ENCODE results near the gene CEP20. TPM values are rescaled to one million over a fixed set of nuclear protein-coding genes. Genes with fewer than 3 reads are reported as not detected.
"Not testable (repeated sequence)": the region's sequence is repeated elsewhere in the genome, so short reads cannot be mapped to it uniquely, and the experiment has no call there.

The CEP20 gene
- total RNA-seq, result 10 to 100 TPM; 49.0 to 57.0 TPM

DNA sequence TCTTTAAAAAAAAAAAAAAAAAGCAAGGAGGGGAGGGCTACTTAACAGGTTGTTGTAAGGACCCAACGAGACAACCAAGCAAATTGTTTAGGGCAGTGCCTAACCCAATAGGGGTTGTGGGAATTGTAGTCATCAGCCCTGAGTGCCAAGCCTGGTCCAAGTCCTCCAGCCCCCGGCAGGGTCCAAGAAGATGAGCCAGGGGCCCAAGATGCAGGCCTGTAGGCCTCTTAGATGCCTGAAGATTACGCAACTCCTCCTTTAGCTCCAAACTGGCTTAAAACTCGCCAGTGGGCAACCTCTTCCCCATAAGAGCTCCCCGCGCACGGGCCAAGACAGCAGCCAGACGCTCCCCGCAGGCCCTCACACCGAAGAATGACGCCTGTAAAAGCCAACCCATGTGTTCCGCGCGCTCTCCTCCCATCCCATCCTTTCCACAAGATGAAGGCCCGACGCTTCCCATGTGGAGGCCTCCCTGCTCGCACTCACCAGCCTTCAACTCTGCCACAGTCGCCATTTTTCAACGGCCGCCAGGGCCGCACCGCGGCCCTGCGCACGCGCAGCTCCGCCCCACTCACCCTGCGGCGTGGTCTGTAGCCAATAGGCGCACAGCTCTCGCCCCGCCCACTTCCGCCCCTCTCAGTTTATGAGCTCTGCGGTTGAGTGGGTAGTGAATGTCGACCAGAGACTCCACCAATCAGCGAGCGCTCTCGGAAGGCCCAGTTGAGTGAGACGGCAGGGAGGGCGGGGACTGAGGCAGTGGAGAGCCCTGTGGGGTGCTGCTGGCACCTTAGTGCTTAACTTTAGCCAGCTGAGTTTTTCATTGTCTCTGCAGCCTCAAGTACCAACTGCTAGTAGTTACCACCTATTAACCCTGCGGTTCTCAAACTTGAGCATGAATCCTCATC, at the start of gene CEP20:
Gene CEP20, minus strand, starts transcription at position 532 of the 905 bp plus-strand sequence. Its CDS starts 18 bp downstream, at position 514.
- Mint-ChIP-seq H3K27ac (peak within 1 kb of the TSS; percentile 94), H3K4me1 (ENCODE audit: low read depth) (peaks cover 31% of the 10 kb centered on the region), H3K4me3 (peak within 1 kb of the TSS; percentile 100), H3K27me3 (ENCODE audit: low read depth) (no peaks in the 10 kb centered on the region), H3K36me3 (ENCODE audit: low read depth) (peaks cover 3% of the 10 kb centered on the region), H3K9me3 (no peaks in the 10 kb centered on the region)
- intact Hi-C loops (cut with micrococcal nuclease), result loop anchor here (1.0 to 5.0 kb wide), 4 partner anchors 62 to 246 kb away; partner anchors contain the start of gene MARF1
- DNase-seq, result peak; percentile 100
- CTCF ChIA-PET, result interaction anchor here (0.6 to 1.4 kb wide), 6 partner anchors 13 to 143 kb away, joined by 3 to 6 read pairs (median 3); no protein-coding TSS in a partner anchor

DNA sequence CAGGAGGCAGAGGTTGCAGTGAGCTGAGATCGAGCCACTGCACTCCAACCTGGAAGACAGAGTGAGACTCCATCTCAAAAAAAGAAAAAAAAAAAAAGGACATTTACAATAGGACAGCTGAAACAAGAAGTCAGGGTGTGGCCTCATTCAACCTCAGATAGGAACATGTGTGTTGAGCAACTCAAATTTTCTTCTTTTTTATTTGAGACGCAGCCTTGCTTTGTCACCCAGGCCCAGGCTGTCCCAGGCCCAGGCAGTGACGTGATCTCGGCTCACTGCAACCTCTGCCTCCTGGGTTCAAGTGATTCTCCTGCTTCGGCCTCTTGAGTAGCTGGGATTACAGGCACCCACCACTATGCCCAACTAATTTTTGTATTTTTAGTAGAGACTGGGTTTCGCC, 48.4 kb upstream of the CEP20 start:
- H3K4me1 Mint-ChIP-seq (ENCODE audit: low read depth); H3K4me3 Mint-ChIP-seq; H3K27me3 Mint-ChIP-seq (ENCODE audit: low read depth); H3K36me3 Mint-ChIP-seq (ENCODE audit: low read depth); H3K9me3 Mint-ChIP-seq; DNase-seq; H3K27ac Mint-ChIP-seq; CTCF ChIA-PET; intact Hi-C loops (cut with micrococcal nuclease): not testable (repeated sequence)

DNA sequence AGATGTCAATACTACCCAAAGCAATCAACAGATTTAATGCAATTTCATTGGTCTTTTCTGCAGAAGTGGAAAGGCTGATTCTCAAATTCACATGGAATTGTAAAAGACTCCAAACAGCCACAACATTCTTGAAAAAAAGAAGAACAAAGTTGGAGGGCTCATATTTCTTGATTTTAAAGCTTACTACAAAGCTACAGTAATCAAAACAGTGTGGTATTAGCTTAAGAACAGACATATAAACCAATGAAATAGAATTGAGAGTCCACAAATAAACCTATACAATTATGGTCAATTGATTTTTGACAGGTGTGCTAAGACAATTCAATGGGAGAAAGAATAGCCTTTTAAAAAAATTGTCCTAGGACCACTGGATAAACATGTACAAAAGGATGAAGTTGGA, 46.6 kb upstream of the CEP20 start:
- no peaks in the 10 kb centered on the region for H3K27me3 Mint-ChIP-seq (ENCODE audit: low read depth)
- CTCF ChIA-PET, result no interaction called here
- H3K9me3 Mint-ChIP-seq, result no peaks in the 10 kb centered on the region
- no peak overlapping the region for H3K4me3 Mint-ChIP-seq
- no peak for DNase-seq
- no peaks in the 10 kb centered on the region for H3K36me3 Mint-ChIP-seq (ENCODE audit: low read depth)
- no peak overlapping the region for H3K27ac Mint-ChIP-seq
- intact Hi-C loops (cut with micrococcal nuclease), result no loop called here
- peaks cover 1% of the 10 kb centered on the region for H3K4me1 Mint-ChIP-seq (ENCODE audit: low read depth)

GRCh38 chr16:15933781-15934180, 45.4 kb upstream of the CEP20 start:
- CTCF ChIA-PET, result interaction anchor here (0.7 kb wide), 1 partner anchor 101 kb away, joined by 6 read pairs; no protein-coding TSS in a partner anchor
- Mint-ChIP-seq H3K36me3 (ENCODE audit: low read depth) (no peaks in the 10 kb centered on the region), H3K27ac (no peak overlapping the region), H3K4me1 (ENCODE audit: low read depth) (no peaks in the 10 kb centered on the region), H3K9me3 (no peaks in the 10 kb centered on the region), H3K27me3 (ENCODE audit: low read depth) (no peaks in the 10 kb centered on the region), H3K4me3 (no peak overlapping the region)
- intact Hi-C loops (cut with micrococcal nuclease), result no loop called here
- no peak for DNase-seq

- Mint-ChIP-seq H3K4me1 (ENCODE audit: low read depth) (no peaks in the 10 kb centered on the region), H3K36me3 (ENCODE audit: low read depth) (no peaks in the 10 kb centered on the region), H3K4me3 (no peak overlapping the region), H3K9me3 (no peaks in the 10 kb centered on the region), H3K27me3 (ENCODE audit: low read depth) (no peaks in the 10 kb centered on the region), H3K27ac (no peak overlapping the region)
- CTCF ChIA-PET, result no interaction called here
- no peak for DNase-seq
- intact Hi-C loops (cut with micrococcal nuclease), result no loop called here
These were observed 44.5 kb upstream of the CEP20 start for GRCh38 chr16:15932939-15933338.

- Mint-ChIP-seq H3K4me3 (no peak overlapping the region), H3K4me1 (ENCODE audit: low read depth) (no peaks in the 10 kb centered on the region), H3K36me3 (ENCODE audit: low read depth) (no peaks in the 10 kb centered on the region), H3K27me3 (ENCODE audit: low read depth) (no peaks in the 10 kb centered on the region), H3K27ac (no peak overlapping the region), H3K9me3 (no peaks in the 10 kb centered on the region)
- CTCF ChIA-PET, result interaction anchor here (1.1 kb wide), 1 partner anchor 259 kb away, joined by 3 read pairs; no protein-coding TSS in a partner anchor
- intact Hi-C loops (cut with micrococcal nuclease), result no loop called here
- DNase-seq, result no peak
These were observed 40.1 kb upstream of the CEP20 start for GRCh38 chr16:15928261-15929104.

- Mint-ChIP-seq H3K9me3 (no peaks in the 10 kb centered on the region), H3K27me3 (ENCODE audit: low read depth) (no peaks in the 10 kb centered on the region), H3K36me3 (ENCODE audit: low read depth) (no peaks in the 10 kb centered on the region), H3K27ac (no peak overlapping the region), H3K4me3 (no peak overlapping the region), H3K4me1 (ENCODE audit: low read depth) (no peaks in the 10 kb centered on the region)
- CTCF ChIA-PET, result interaction anchor here (0.6 kb wide), 1 partner anchor 16 kb away, joined by 3 read pairs; no protein-coding TSS in a partner anchor
- intact Hi-C loops (cut with micrococcal nuclease), result no loop called here
- no peak for DNase-seq
These were observed 37.2 kb upstream of the CEP20 start for GRCh38 chr16:15925631-15926030.

- Mint-ChIP-seq H3K9me3 (no peaks in the 10 kb centered on the region), H3K27me3 (ENCODE audit: low read depth) (no peaks in the 10 kb centered on the region), H3K36me3 (ENCODE audit: low read depth) (no peaks in the 10 kb centered on the region), H3K4me3 (no peak overlapping the region), H3K27ac (no peak overlapping the region), H3K4me1 (ENCODE audit: low read depth) (no peaks in the 10 kb centered on the region)
- intact Hi-C loops (cut with micrococcal nuclease), result no loop called here
- no peak for DNase-seq
- CTCF ChIA-PET, result interaction anchor here (0.6 kb wide), 1 partner anchor 16 kb away, joined by 3 read pairs; no protein-coding TSS in a partner anchor
These were observed 36.6 kb upstream of the CEP20 start for GRCh38 chr16:15924996-15925395.

- Mint-ChIP-seq H3K9me3 (no peaks in the 10 kb centered on the region), H3K36me3 (ENCODE audit: low read depth) (no peaks in the 10 kb centered on the region), H3K27me3 (ENCODE audit: low read depth) (no peaks in the 10 kb centered on the region), H3K27ac (no peak overlapping the region), H3K4me1 (ENCODE audit: low read depth) (no peaks in the 10 kb centered on the region), H3K4me3 (no peak overlapping the region)
- CTCF ChIA-PET, result no interaction called here
- no peak for DNase-seq
- intact Hi-C loops (cut with micrococcal nuclease), result loop anchor here (5.0 kb wide), 1 partner anchor 48 kb away; no protein-coding TSS in a partner anchor
These were observed 30.9 kb upstream of the CEP20 start for GRCh38 chr16:15919331-15919730.

DNA sequence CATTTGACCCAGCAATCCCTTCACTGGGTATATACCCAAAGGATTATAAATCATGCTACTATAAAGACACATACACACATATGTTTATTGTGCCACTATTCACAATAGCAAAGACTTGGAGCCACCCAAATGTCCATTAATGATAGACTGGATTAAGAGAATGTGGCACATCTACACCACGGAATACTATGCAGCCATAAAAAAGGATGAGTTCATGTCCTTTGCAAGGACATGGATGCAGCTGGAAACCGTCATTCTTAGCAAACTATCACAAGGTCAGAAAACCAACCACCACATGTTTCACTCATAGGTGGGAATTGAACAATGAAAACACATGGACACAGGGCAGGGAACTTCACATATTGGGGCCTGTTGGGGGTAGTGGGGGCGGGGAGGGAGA, 29.9 kb upstream of the CEP20 start:
- H3K4me1 Mint-ChIP-seq (ENCODE audit: low read depth); DNase-seq; H3K27ac Mint-ChIP-seq; H3K9me3 Mint-ChIP-seq; H3K36me3 Mint-ChIP-seq (ENCODE audit: low read depth); H3K4me3 Mint-ChIP-seq; H3K27me3 Mint-ChIP-seq (ENCODE audit: low read depth); CTCF ChIA-PET: not testable (repeated sequence)
- intact Hi-C loops (cut with micrococcal nuclease), result loop anchor here (5.0 kb wide), 1 partner anchor 49 kb away; no protein-coding TSS in a partner anchor

GRCh38 chr16:15916323-15916722, 27.9 kb upstream of the CEP20 start:
- Mint-ChIP-seq H3K36me3 (ENCODE audit: low read depth) (no peaks in the 10 kb centered on the region), H3K27me3 (ENCODE audit: low read depth) (no peaks in the 10 kb centered on the region), H3K4me1 (ENCODE audit: low read depth) (peaks cover 11% of the 10 kb centered on the region), H3K27ac (no peak overlapping the region), H3K4me3 (no peak overlapping the region), H3K9me3 (no peaks in the 10 kb centered on the region)
- no peak for DNase-seq
- CTCF ChIA-PET, result no interaction called here
- intact Hi-C loops (cut with micrococcal nuclease), result loop anchor here (5.0 kb wide), 1 partner anchor 51 kb away; no protein-coding TSS in a partner anchor

GRCh38 chr16:15915555-15916081, 27.2 kb upstream of the CEP20 start:
- CTCF ChIA-PET, result no interaction called here
- Mint-ChIP-seq H3K27ac (no peak overlapping the region), H3K36me3 (ENCODE audit: low read depth) (no peaks in the 10 kb centered on the region), H3K27me3 (ENCODE audit: low read depth) (no peaks in the 10 kb centered on the region), H3K4me1 (ENCODE audit: low read depth) (peaks cover 12% of the 10 kb centered on the region), H3K9me3 (no peaks in the 10 kb centered on the region), H3K4me3 (no peak overlapping the region)
- intact Hi-C loops (cut with micrococcal nuclease), result loop anchor here (5.0 kb wide), 1 partner anchor 52 kb away; no protein-coding TSS in a partner anchor
- DNase-seq, result no peak

All from activated naive CD4-positive, alpha-beta T cell treated with anti-CD3 and anti-CD28 coated beads for 36 hours (primary cell).